GM18499 (cell line): Measurements from ENCODE around the gene GLDN.

Experiments used
- ATAC-seq: cut with Tn5 transposase; IDR thresholded peaks from one replicate; pipeline ENCODE4 v1.9.1; 2021; ENCODE audit warnings: moderate number of reproducible peaks; ENCODE audit not compliant: insufficient read depth, unreplicated experiment

GLDN gene

GRCh38 chr15:51353976-51354375, 12.5 kb downstream of the GLDN start:
- no peak for ATAC-seq

GRCh38 chr15:51355096-51355495, 13.6 kb downstream of the GLDN start:
- no peak for ATAC-seq

GRCh38 chr15:51356147-51356546, 14.7 kb downstream of the GLDN start:
- ATAC-seq: no peak

GRCh38 chr15:51356983-51357382, 15.5 kb downstream of the GLDN start:
- ATAC-seq: no peak

GRCh38 chr15:51359981-51360380, 18.5 kb downstream of the GLDN start:
- ATAC-seq: no peak

DNA sequence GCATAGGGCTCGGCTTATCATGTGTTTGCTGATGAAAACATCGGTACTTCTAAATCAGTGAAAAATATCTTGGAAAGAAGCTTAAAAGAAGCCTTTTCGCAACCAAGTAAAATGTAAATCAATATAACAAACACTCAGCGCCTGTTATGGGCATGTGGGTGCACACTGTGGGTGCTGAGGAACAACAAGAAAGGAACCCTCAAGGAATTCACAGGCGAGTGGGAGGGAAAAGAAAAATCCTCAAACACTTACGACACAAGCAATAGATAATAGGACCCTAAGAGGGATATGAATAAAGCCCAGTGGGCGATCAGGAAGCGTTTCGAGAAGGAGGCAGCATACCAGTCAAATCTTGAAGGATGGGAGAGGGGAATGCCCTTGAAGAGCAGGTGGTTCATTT, 21.9 kb downstream of the GLDN start:
- ATAC-seq: no peak

DNA sequence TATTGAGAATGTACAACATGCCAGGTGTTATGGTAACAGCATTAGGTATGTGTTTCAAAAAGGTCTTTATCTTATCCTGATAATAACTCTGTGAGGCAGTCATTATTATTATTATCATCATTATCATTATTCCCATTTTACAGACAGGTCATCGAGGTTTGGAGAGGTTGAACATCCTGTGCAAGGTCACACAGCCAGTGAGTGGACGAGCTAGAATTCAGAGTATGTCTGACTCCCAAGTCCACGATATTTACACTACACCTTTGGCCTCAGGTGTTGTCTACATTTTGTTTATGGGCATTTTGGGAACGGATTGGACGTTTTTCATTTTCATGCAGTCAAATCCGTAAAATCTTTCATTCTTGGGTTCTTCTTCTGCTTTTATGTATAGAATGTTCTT, 24.0 kb downstream of the GLDN start:
- ATAC-seq: no peak

DNA sequence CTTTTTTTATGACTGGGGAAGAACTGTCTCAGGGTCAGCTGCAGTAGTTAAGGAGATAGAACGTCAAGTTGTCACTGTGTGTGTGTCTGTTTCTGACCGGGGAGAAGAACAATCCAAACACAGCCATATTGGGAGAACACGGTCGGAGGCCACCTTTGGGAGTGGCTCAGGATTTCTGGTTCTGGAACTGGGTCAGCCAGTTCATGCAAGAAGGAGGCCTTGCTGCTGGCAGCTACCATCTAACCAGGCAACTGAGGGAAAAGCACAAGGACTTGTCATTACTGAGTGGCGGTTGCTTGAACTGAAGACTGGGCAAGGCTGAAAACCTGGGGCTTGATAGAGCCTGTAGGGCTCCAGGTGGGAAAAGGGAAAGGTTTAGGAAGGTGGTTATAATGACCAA, 24.6 kb downstream of the GLDN start:
- no peak for ATAC-seq

GRCh38 chr15:51366920-51367319, 25.5 kb downstream of the GLDN start:
- ATAC-seq: no peak

GRCh38 chr15:51367322-51367976, 26.0 kb downstream of the GLDN start:
- no peak for ATAC-seq

DNA sequence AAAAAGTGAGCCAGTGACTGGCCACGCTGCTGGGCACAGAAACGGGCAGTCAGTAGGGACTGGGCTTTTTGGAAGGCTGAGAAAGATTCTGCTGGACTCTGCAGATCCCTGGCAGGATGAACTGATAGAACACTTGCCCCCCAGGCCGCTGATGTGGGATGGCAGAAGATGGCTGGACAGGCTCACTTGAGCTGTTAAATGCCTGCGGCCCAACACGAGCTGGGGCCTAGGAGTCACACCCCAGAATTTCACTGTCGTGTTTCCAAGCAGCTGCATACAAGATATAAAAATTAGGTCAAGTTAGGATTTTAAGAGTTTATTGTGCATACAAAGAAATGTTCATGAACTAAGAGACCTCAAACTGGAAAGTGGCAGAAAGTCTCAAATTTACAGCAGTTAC, 26.9 kb downstream of the GLDN start:
- no peak for ATAC-seq

- no peak for ATAC-seq
Measured at GRCh38 chr15:51368751-51369450, 27.4 kb downstream of the GLDN start.

- ATAC-seq: no peak
Measured at GRCh38 chr15:51369451-51369761, 28.0 kb downstream of the GLDN start.

DNA sequence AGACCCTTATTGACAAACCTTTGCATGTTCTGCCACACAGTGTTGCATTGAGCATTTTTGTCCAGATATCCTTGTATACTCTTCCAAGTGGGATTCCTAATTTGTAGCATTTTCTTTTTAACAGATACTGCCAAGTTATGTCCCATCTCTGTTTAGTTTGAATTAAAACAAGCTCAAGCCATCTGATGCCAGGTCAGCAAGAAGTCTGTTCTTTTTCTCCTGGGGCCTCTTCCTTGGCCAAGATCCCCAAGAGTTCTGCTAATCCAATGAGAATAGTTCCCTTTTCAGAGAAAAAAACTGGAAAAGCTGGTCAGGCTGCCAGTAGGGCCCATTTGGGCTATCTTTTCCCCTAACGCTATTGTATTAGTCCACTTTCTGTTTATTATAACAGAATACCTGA, 29.8 kb downstream of the GLDN start:
- no peak for ATAC-seq

- no peak for ATAC-seq
Measured at GRCh38 chr15:51374131-51374530, 32.7 kb downstream of the GLDN start.

DNA sequence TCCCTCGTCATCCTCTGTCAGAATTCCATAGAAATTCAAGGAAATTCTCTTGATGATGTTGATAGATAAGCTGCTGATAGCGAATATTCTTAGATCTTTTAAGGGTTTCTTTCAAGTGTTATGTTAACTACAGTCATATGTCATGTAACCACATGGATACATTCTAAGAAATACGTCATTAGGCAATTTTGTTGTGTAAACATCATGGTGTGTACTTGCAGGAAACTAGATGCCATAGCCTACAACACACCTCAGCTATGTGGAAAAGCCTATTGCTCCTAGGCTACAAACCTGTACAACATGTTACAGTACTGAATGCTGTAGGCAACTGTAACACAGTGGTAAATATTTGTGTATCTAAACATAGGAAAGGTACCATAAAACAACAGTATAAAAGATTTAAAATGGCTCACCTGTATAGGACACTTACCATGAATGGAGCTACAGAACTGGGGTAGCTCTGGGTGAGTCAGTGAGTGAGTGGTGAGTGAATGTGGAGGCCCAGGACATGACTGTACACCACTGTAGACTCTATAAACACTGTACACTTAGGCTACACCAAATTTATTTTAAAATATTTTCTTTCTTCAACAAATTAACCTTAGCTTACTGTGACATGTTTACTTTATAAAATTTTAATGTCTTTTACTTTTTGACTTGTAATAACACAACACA, 34.6 kb downstream of the GLDN start:
- no peak for ATAC-seq

DNA sequence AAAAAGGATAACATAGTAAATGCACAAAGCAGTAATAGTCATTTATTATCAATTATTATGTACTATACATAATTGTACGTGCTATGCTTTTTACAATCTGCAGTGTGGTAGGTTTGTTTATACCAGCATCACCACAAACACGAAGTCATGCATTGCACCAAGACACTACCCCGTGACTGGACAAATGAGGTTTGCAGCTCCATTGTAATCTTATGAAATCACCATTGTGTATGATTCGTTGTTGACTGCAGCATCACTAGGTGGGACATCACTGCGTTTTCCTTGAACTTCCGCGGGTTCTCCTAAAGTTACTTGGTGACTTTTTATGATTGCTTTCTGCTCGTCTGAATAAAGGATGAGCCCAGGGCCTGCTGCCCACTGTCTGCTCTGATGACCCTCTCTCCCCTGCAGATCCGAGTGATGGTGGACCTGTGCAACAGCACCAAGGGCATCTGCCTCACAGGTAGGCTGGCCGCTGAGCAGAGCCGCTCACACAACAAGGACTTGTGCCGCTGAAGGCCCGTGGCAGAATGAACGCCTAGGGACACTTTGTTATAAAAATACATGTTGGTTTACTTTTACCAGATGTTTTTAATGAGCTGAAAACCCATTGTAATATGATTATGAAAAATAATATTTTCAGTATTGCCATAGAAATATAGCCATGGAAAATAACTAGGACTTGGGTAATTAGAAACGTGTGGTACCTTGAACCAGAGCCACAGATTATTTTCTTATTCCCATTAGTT, 35.8 kb downstream of the GLDN start:
- no peak for ATAC-seq

DNA sequence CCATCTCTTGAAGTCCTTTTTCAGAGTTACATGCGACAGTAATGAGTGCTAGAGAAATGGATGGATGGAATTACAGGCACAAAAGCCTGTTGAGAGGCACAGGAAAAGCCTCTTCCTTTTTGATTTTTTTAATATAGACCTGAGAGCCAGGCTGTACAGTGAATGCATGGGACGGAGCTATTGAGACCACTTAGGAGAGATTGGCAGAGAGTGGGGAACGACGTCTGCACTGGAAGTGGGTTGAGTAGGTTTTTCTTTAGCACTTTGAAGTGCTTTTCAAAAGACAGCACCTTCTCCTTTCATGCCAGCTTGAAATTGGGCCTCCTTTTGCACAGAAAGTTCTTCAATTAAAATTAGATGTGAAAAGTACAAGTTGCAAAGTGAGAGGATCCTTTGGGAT, 37.0 kb downstream of the GLDN start:
- ATAC-seq: no peak

- no peak for ATAC-seq
Measured at GRCh38 chr15:51379390-51379789, 37.9 kb downstream of the GLDN start.

- ATAC-seq: no peak
Measured at GRCh38 chr15:51380999-51381806, 39.7 kb downstream of the GLDN start.
